GM12892 (cell line): ENCODE results near the gene SERPINB2.

Experiments
- POLR2A ChIP-seq: IDR thresholded peaks from 2 replicates; pipeline ENCODE4 v1.6.1; 2011; ENCODE audit warnings: low read depth, low read length, control low read depth
- POLR2AphosphoS5 ChIP-seq: IDR thresholded peaks from 2 replicates; pipeline ENCODE4 v1.6.1; 2011; ENCODE audit warnings: low read depth, low read length, control low read depth
- TAF1 ChIP-seq: IDR thresholded peaks from 2 replicates; pipeline ENCODE4 v1.6.1; 2011; ENCODE audit warnings: low read depth, mild to moderate bottlenecking, control low read depth, low read length, borderline replicate concordance

- no peak for TF ChIP-seq POLR2AphosphoS5
- TF ChIP-seq POLR2A = no peak
- TF ChIP-seq TAF1 = no peak
Observed at GRCh38 chr18:63889626-63890025, 2.1 kb downstream of the SERPINB2 start.
